G401.6 (cell line): Measurements from ENCODE around the gene SCAPER.
A peak's percentile ranks its signal among the peaks of the same experiment; 100 is the strongest.
"Not testable (repeated sequence)": the region's sequence is repeated elsewhere in the genome, so short reads cannot be mapped to it uniquely, and the experiment has no call there.

Experiments used
- FAIRE-seq: peaks from 2 replicates; lab custom pipeline; 2012; peaks lifted over from hg19 to GRCh38; lab: Jason Lieb, UNC

SCAPER gene

GRCh38 chr15:76320012-76320411, 585.1 kb downstream of the SCAPER start:
- FAIRE-seq = no peak

- no peak for FAIRE-seq
These were observed 591.4 kb downstream of the SCAPER start for GRCh38 chr15:76313731-76314130.

GRCh38 chr15:76313175-76313567, 592.0 kb downstream of the SCAPER start:
- not testable (repeated sequence) for FAIRE-seq

GRCh38 chr15:76312540-76313174, 592.5 kb downstream of the SCAPER start:
- no peak for FAIRE-seq

GRCh38 chr15:76311100-76311953, 593.8 kb downstream of the SCAPER start, which contains the start of gene ETFA:
ETFA (minus strand) TSS chr15:76311469; CDS start chr15:76311388, 81 bp downstream.
- peak; percentile 95 for FAIRE-seq

- no peak for FAIRE-seq
These were observed 594.6 kb downstream of the SCAPER start for GRCh38 chr15:76310475-76311099.

GRCh38 chr15:76309601-76310330, 595.4 kb downstream of the SCAPER start:
- FAIRE-seq = no peak

- FAIRE-seq = no peak
These were observed 601.2 kb downstream of the SCAPER start for GRCh38 chr15:76303909-76304308.

GRCh38 chr15:76299786-76300185, 605.4 kb downstream of the SCAPER start:
- FAIRE-seq = no peak

- no peak for FAIRE-seq
These were observed 606.2 kb downstream of the SCAPER start for GRCh38 chr15:76298986-76299385.

- not testable (repeated sequence) for FAIRE-seq
These were observed 607.2 kb downstream of the SCAPER start for GRCh38 chr15:76297951-76298350.
